Measurements from ENCODE around the gene F2RL3. TPM values are rescaled to one million over a fixed set of nuclear protein-coding genes. Genes with fewer than 3 reads are reported as not detected.

The F2RL3 gene
- 10 to 100 TPM in 1 of 4 donors, 1 to 10 TPM in 3; 1.3 to 12.9 (median 1.8) TPM for total RNA-seq

GRCh38 chr19:16888629-16889365, at the start of gene F2RL3:
TSS of gene F2RL3 (plus strand) at chr19:16888999. CDS start at chr19:16889190, 191 bp downstream.
- no peak for DNase-seq (ENCODE audit: low spot score in 2 of 2)
- 32 to 43% methylated on average over 15 to 22 of the region's 31 CpGs for WGBS, 2 donors
- Histone ChIP-seq H3K4me1 (peaks cover 0 to 10% (median 4%) of the 10 kb centered on the region in 4 donors), H3K27me3 (peaks cover 0 to 32% of the 10 kb centered on the region in 2 donors), H3K9me3 (no peaks in the 10 kb centered on the region), H3K36me3 (no peaks in the 10 kb centered on the region), H3K27ac (no peak within 1 kb of the TSS), H3K4me3 (peak within 1 kb of the TSS in 1 of 4 donors; percentile 21)
- TF ChIP-seq POLR2A (IDR thresholded peaks at IDR 0.05) (no peak), EP300 (IDR thresholded peaks at IDR 0.05) (peak in 1 of 2 donors; percentile 59)

GRCh38 chr19:16841391-16841926, 47.3 kb upstream of the F2RL3 start:
- H3K27ac ChIP-seq: no peak overlapping the region
- 89 to 91% methylated on average over 15 of the region's 15 CpGs for WGBS, 2 donors
- H3K36me3 ChIP-seq: peaks cover 0 to 97% (median 9%) of the 10 kb centered on the region in 3 donors
- peaks cover 0 to 13% (median 1%) of the 10 kb centered on the region in 4 donors for H3K4me1 ChIP-seq
- no peaks in the 10 kb centered on the region for H3K27me3 ChIP-seq
- TF ChIP-seq EP300 (IDR thresholded peaks at IDR 0.05) (no peak), POLR2A (IDR thresholded peaks at IDR 0.05) (no peak), CTCF (IDR thresholded peaks at IDR 0.05) (no peak)
- DNase-seq (ENCODE audit: low spot score in 2 of 2): no peak
- H3K9me3 ChIP-seq: no peaks in the 10 kb centered on the region
- no peak overlapping the region for H3K4me3 ChIP-seq

GRCh38 chr19:16846901-16847300, 41.9 kb upstream of the F2RL3 start:
- H3K27me3 ChIP-seq: no peaks in the 10 kb centered on the region
- H3K4me1 ChIP-seq: no peaks in the 10 kb centered on the region
- 90 to 97% methylated on average over 9 to 16 of the region's 16 CpGs for WGBS, 2 donors
- H3K4me3 ChIP-seq: no peak overlapping the region
- H3K27ac ChIP-seq: no peak overlapping the region
- peaks cover 4 to 100% (median 31%) of the 10 kb centered on the region in 3 donors for H3K36me3 ChIP-seq
- H3K9me3 ChIP-seq: no peaks in the 10 kb centered on the region
- TF ChIP-seq CTCF (IDR thresholded peaks at IDR 0.05) (no peak), POLR2A (IDR thresholded peaks at IDR 0.05) (no peak), EP300 (IDR thresholded peaks at IDR 0.05) (no peak)
- DNase-seq (ENCODE audit: low spot score in 2 of 2): no peak

- Histone ChIP-seq H3K36me3 (peaks cover 4 to 100% (median 32%) of the 10 kb centered on the region in 3 donors), H3K9me3 (no peaks in the 10 kb centered on the region), H3K27me3 (no peaks in the 10 kb centered on the region), H3K27ac (no peak overlapping the region), H3K4me1 (no peaks in the 10 kb centered on the region), H3K4me3 (no peak overlapping the region)
- DNase-seq (ENCODE audit: low spot score in 2 of 2): no peak
- TF ChIP-seq CTCF (IDR thresholded peaks at IDR 0.05) (no peak), POLR2A (IDR thresholded peaks at IDR 0.05) (no peak), EP300 (IDR thresholded peaks at IDR 0.05) (no peak)
- WGBS, 2 donors: 86 to 95% methylated on average over 6 of the region's 6 CpGs
Measured at GRCh38 chr19:16847430-16847829, 41.4 kb upstream of the F2RL3 start.

- no peak for DNase-seq (ENCODE audit: low spot score in 2 of 2)
- Histone ChIP-seq H3K4me3 (no peak overlapping the region), H3K27me3 (no peaks in the 10 kb centered on the region), H3K36me3 (peaks cover 4 to 100% (median 30%) of the 10 kb centered on the region in 3 donors), H3K9me3 (no peaks in the 10 kb centered on the region), H3K4me1 (no peaks in the 10 kb centered on the region), H3K27ac (no peak overlapping the region)
- TF ChIP-seq POLR2A (IDR thresholded peaks at IDR 0.05) (no peak), EP300 (IDR thresholded peaks at IDR 0.05) (no peak), CTCF (IDR thresholded peaks at IDR 0.05) (no peak)
- 91 to 95% methylated on average over 1 of the region's 1 CpG for WGBS, 2 donors
Measured at GRCh38 chr19:16849168-16849567, 39.6 kb upstream of the F2RL3 start.

All from tibial nerve (tissue), 4 donors.